ENCODE results near the gene ZNF385D.
"Not testable (repeated sequence)": the region's sequence is repeated elsewhere in the genome, so short reads cannot be mapped to it uniquely, and the experiment has no call there.

The ZNF385D gene

GRCh38 chr3:21390856-21391255, 360.2 kb downstream of the ZNF385D start:
- no peak for DNase-seq (ENCODE audit: low read depth in 4 of 4, low spot score in 1 of 4)

- no peak for DNase-seq (ENCODE audit: low read depth in 4 of 4, low spot score in 1 of 4)
These were observed 360.9 kb downstream of the ZNF385D start for GRCh38 chr3:21390136-21390535.

GRCh38 chr3:21387142-21387826, 363.7 kb downstream of the ZNF385D start:
- not testable (repeated sequence) for DNase-seq (ENCODE audit: low read depth in 4 of 4, low spot score in 1 of 4)

- not testable (repeated sequence) for DNase-seq (ENCODE audit: low read depth in 4 of 4, low spot score in 1 of 4)
These were observed 373.0 kb downstream of the ZNF385D start for GRCh38 chr3:21378036-21378435.

- no peak for DNase-seq (ENCODE audit: low read depth in 4 of 4, low spot score in 1 of 4)
These were observed 373.8 kb downstream of the ZNF385D start for GRCh38 chr3:21377071-21377769.

GRCh38 chr3:21372316-21372715, 378.7 kb downstream of the ZNF385D start:
- DNase-seq (ENCODE audit: low read depth in 4 of 4, low spot score in 1 of 4) = no peak
